Fibroblast of the aortic adventitia (primary cell): Measurements from ENCODE around the gene MCTP1. TPM values are rescaled to one million over a fixed set of nuclear protein-coding genes. Genes with fewer than 3 reads are reported as not detected.

Experiments used
- DNase-seq: peaks from one replicate; pipeline ENCODE4 v3.0.0-alpha.2; 2010; ENCODE audit warnings: low read depth
- H3K4me3 ChIP-seq: 2 replicates; pipeline ENCODE4 v1.5.1; 2011; ENCODE audit warnings: low read depth, mild to moderate bottlenecking, control low read depth, low read length, moderate library complexity
- CTCF ChIP-seq: IDR thresholded peaks from 2 replicates; pipeline ENCODE4 v1.5.1; 2011; ENCODE audit warnings: mild to moderate bottlenecking, low read length, control low read depth, inconsistent platforms; ENCODE audit not compliant: insufficient read depth
- total RNA-seq: library from RNA; depleted of rRNA; stranded (reverse); fragments of >200 nt; gene quantifications from 2 replicates; pipeline ENCODE4 v1.2.3, GENCODE V29; 2012; ENCODE audit warnings: low replicate concordance

The MCTP1 gene
- total RNA-seq, 1 donor = 7.6 TPM

GRCh38 chr5:94691949-94692348, 592.9 kb downstream of the MCTP1 start:
- DNase-seq = peak; percentile 65
- H3K4me3 ChIP-seq = no peak overlapping the region
- no peak for TF ChIP-seq CTCF

GRCh38 chr5:94691291-94691690, 593.6 kb downstream of the MCTP1 start:
- no peak overlapping the region for H3K4me3 ChIP-seq
- DNase-seq = no peak
- no peak for TF ChIP-seq CTCF

GRCh38 chr5:94690778-94691177, 594.1 kb downstream of the MCTP1 start:
- DNase-seq = no peak
- no peak for TF ChIP-seq CTCF
- H3K4me3 ChIP-seq = no peak overlapping the region

GRCh38 chr5:94689908-94690307, 595.0 kb downstream of the MCTP1 start:
- H3K4me3 ChIP-seq = no peak overlapping the region
- DNase-seq = no peak
- TF ChIP-seq CTCF = no peak

GRCh38 chr5:94682814-94683520, 601.9 kb downstream of the MCTP1 start:
- TF ChIP-seq CTCF = no peak
- DNase-seq = no peak
- no peak overlapping the region for H3K4me3 ChIP-seq

GRCh38 chr5:94675965-94676618, 608.8 kb downstream of the MCTP1 start:
- H3K4me3 ChIP-seq = no peak overlapping the region
- TF ChIP-seq CTCF = no peak
- DNase-seq = no peak
